ENCODE results near the gene CACNA2D3. TPM values are rescaled to one million over a fixed set of nuclear protein-coding genes. Genes with fewer than 3 reads are reported as not detected.

The CACNA2D3 gene
- total and polyA plus RNA-seq, 12 donors: 0.51 to 43.5 (median 19.3) TPM

GRCh38 chr3:54353946-54354345, 231.6 kb downstream of the CACNA2D3 start:
- Histone ChIP-seq H3K4me1 (peaks cover 3 to 50% (median 26%) of the 10 kb centered on the region in 9 donors), H3K9me3 (no peaks in the 10 kb centered on the region), H3K4me3 (no peak overlapping the region), H3K27ac (peak overlapping the region in 3 of 10 donors; percentile 2 to 55 (median 26)), H3K27me3 (no peaks in the 10 kb centered on the region), H3K36me3 (no peaks in the 10 kb centered on the region)
- peak in 1 of 8 donors; percentile 56 for ATAC-seq
- intact Hi-C loops (cut with DNase I): loop anchor here in 1 of 10 donors (10.0 kb wide), 1 partner anchor 129 kb away; no protein-coding TSS in a partner anchor
- TF ChIP-seq CTCF (IDR thresholded peaks at IDR 0.05): no peak
- no peak for DNase-seq
- WGBS, 2 donors: 33 to 45% methylated on average over 5 of the region's 5 CpGs

GRCh38 chr3:54355800-54356199, 233.4 kb downstream of the CACNA2D3 start:
- Histone ChIP-seq H3K27ac (peak overlapping the region in 6 of 10 donors; percentile 11 to 66 (median 48)), H3K4me3 (no peak overlapping the region), H3K4me1 (peaks cover 0 to 66% (median 29%) of the 10 kb centered on the region in 9 donors), H3K27me3 (no peaks in the 10 kb centered on the region), H3K36me3 (no peaks in the 10 kb centered on the region), H3K9me3 (no peaks in the 10 kb centered on the region)
- DNase-seq: no peak
- WGBS, 2 donors: 76 to 77% methylated on average over 5 of the region's 5 CpGs
- no peak for TF ChIP-seq CTCF (IDR thresholded peaks at IDR 0.05)
- no peak for ATAC-seq
- intact Hi-C loops (cut with DNase I): loop anchor here in 3 of 10 donors (5.0 to 10.0 kb wide), 2 partner anchors 131 to 208 kb away; no protein-coding TSS in a partner anchor

- no peak overlapping the region for H3K4me3 ChIP-seq
- no peaks in the 10 kb centered on the region for H3K27me3 ChIP-seq
- H3K4me1 ChIP-seq: peaks cover 0 to 66% (median 29%) of the 10 kb centered on the region in 9 donors
- H3K36me3 ChIP-seq: no peaks in the 10 kb centered on the region
- no peak for TF ChIP-seq CTCF (IDR thresholded peaks at IDR 0.05)
- no peaks in the 10 kb centered on the region for H3K9me3 ChIP-seq
- DNase-seq: peak in 1 of 2 donors; percentile 56
- peak; percentile 58 to 91 (median 84) for ATAC-seq
- 44 to 50% methylated on average over 6 of the region's 6 CpGs for WGBS, 2 donors
- H3K27ac ChIP-seq: peak overlapping the region in 8 of 10 donors; percentile 13 to 66 (median 48)
- intact Hi-C loops (cut with DNase I): loop anchor here in 3 of 10 donors (5.0 to 10.0 kb wide), 2 partner anchors 132 to 209 kb away; no protein-coding TSS in a partner anchor
Observed at GRCh38 chr3:54356261-54357045, 234.1 kb downstream of the CACNA2D3 start.

- WGBS, 2 donors: 76 to 85% methylated on average over 5 of the region's 5 CpGs
- Histone ChIP-seq H3K27ac (peak overlapping the region in 4 of 10 donors; percentile 12 to 66 (median 40)), H3K27me3 (no peaks in the 10 kb centered on the region), H3K4me3 (no peak overlapping the region), H3K4me1 (peaks cover 0 to 66% (median 29%) of the 10 kb centered on the region in 9 donors), H3K36me3 (no peaks in the 10 kb centered on the region), H3K9me3 (no peaks in the 10 kb centered on the region)
- no peak for DNase-seq
- no peak for TF ChIP-seq CTCF (IDR thresholded peaks at IDR 0.05)
- intact Hi-C loops (cut with DNase I): loop anchor here in 3 of 10 donors (5.0 to 10.0 kb wide), 2 partner anchors 132 to 210 kb away; no protein-coding TSS in a partner anchor
- ATAC-seq: no peak
Observed at GRCh38 chr3:54357301-54357700, 234.9 kb downstream of the CACNA2D3 start.
